Activated CD8-positive, alpha-beta memory T cell treated with anti-CD3 and anti-CD28 coated beads for 48 hours (primary cell): ENCODE data around the gene CCDC158.
"Not testable (repeated sequence)": the region's sequence is repeated elsewhere in the genome, so short reads cannot be mapped to it uniquely, and the experiment has no call there.

ENCODE experiments used
- DNase-seq, 3 experiments: peaks; one replicate each; pipeline ENCODE4 v3.0.0-alpha.2; 2020; ENCODE audit warnings: low read depth in 2 of 3, low spot score in 2 of 3

Gene CCDC158

DNA sequence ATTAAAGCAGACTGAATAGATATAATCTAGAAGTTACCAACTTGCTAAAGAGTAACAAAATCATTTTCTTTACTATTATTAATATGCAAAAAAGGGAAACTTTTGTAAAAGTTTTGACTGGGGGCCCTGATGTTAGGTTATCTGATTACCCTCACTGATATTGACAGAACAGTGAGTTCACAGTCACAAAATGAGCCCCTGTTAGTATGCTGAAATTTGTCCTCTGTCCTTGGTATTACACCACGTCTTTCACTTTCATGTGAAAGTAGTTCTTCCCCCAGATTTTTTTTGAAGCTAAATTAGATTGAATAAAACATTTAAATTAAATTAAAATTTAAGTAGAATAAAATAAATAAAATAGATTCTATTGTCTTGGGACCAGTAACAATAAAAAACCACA is 108.5 kb downstream of the CCDC158 start:
- no peak for DNase-seq

DNA sequence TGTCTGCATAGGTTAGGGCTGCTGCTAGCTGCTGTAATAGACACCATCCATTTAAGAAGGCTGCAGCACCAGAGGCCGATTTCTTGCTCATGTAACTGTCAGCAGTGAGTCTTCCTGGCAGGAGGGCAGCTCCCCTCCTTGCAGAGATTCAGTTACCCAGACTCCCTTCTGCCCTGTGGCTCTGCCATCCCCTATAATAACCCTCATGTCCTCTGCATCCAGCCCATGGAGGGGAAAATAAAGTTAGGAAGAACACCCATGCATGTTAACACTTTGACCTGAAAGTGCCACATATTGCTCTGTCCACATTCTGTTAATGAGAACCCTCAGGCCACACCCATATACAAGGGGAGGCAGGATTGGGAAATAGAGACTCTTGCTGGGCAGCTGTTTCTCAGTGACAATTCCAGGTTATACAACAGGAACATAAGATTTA is 109.0 kb downstream of the CCDC158 start:
- DNase-seq, result no peak

DNA sequence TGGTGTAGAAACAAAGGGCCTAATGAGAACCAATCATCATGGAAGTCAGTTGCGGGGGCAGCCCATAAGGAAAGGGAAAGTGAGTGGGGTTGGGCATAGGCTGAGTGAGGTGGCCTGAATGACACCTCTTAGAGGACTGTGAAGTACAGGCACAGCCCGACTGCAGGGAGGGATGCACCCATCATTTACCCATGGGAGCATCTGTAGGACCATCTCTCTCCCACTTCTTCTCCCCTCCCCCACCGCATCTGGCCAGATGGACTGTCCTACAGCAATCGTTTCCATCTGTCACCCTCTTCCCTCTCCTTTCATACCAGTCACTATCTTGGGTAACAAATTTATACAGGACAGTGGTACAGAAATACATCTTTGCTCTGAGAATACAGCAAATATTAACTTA is 110.3 kb downstream of the CCDC158 start:
- DNase-seq, result no peak

DNA sequence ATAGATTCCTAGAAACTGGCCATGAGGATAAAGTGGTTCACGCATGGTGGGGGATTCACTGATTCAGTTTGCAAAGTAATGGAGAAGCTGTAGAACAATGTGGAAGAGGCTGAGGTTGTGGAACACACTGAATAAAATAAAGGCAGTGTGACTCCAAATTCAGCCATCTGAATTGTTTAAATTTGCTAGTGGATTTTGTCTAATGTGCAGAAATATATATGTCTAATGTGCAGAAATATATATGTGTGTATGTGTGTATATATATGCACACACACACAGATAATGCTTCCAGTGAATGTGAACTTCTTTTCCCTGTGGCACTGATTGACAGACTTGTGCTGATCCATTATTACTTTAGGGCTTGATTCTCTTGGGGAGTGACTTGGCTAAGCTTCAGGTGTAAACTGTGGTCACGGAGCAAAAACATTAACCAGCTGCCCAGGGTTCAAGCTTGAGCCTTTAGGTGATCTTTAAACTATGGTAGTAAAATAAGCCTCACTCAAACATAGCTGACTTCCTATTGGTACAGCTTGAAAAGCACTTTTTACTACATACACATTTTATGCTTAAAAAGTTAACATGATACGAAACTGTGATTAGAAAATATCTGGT is 110.9 kb downstream of the CCDC158 start:
- no peak for DNase-seq

DNA sequence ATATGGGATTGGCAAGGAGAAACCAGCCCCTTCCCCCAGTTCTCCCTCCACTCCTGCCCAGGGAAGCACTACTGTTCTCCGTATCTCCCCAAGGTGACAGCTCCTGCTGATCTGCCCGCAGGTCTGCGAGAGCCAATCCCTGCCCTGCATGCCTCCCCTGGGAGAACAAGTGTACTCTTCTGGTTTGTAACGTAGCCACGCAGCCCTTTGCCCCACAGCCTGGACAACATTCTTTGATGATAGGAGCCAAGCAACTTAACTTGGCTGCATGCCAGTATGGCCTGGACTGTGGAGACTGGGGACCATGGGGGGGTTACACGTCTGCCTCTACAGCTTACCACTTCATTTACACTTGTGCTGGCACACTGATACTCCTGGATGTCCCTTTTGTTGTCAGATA is 112.4 kb downstream of the CCDC158 start:
- no peak for DNase-seq

DNA sequence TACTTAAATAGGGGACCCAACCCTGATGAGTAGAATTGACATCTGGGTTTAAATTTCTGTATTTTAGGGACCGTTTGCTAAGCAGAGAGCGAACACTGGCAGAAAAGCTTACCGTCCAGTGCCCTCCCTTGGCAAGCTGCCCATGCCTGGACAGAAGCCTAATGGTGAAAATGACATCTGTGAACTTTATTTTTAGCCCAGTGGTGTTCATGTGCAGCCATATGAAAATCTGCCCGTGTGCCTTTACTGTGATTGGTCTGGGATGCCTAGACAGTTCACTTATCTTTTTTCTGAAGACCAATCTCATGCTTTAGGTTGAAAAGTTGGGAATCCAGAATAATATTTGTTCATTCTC is 113.3 kb downstream of the CCDC158 start:
- no peak for DNase-seq

DNA sequence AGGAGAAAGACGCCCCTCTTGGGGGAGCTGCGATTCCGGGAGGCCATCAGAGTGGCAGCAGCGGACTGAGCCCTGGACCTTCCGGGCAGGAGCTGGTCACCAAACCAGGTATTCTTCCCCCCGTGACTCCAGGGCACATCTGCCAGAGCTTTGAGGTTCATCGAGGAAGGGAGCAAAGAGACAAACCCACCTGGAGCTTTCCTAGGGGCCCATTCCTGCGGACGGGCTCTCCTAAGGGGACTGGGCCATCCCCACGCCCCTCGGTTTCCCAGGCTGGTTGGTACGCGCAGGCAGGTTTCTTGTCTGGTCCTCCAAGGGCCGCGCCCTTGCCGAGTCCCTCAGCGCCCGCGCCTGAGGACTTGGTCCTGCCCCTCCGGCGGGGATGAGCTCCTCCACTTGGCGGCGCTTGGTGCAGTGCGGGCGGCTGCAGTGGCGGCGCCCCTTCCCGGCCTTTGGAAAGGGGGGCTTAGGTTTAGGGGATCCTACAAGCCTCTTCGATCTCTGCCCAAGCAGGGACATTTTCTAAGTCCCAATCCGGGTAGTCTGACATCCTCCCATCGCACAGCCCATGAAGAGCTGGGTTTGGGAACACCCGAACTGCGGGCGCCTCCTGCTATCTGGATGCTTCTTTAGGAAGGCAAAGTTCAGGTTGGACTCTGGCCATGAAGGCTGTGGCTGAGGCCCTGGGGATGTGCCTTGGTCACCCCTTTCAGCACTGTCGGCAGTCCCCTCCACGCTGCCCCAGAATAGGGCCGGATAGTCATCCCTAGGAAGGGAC is 113.9 kb downstream of the CCDC158 start:
- DNase-seq, result no peak

DNA sequence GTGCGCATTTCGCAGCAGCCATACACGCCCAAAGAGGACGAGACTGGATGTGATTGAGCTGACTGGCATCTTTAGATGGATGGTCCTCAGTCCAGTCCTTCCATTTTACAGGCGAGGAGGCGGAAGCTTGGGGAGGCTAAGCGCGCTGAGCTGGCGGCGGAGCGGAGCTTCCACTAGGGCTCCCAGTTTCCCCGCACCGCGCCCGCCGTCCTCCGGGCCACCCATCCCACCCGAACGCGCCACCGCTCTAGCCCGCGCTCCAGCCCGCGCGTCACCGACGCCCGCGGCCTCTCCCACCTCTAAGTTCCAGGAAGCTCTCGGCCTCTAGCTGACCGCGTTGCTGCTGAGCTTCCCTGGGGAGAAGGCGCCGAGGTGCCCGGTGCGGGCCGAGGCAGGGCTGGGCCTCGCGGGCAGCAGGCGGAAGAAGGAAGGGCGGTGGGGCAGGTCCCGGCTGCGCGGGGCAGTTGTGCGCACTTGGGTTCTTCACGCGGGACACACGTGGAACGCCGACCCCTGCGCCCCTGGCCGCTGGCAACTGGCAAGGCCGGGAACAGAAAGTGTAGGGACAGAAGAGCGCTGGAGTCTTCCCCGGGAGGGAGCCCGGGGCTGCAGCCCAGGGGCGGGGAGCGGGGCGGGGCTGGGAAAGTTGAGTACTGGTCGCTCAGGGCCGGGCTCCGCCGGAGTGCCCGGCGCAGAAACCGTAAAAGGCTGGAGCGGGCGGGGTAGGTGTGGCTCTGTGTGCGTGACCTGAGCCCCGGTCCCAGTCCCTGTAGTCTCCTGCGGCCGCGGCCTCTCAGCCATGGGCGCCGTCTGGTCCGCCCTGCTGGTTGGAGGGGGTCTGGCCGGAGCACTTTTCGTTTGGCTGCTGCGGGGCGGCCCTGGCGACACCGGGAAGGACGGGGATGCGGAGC is 114.7 kb downstream of the CCDC158 start, which contains the start of gene STBD1:
STBD1 (plus strand) TSS at position 763 of the 911 bp plus-strand sequence; CDS start at position 800, 37 bp downstream.
- DNase-seq, result peak in 2 of 3 experiments; percentile 5 to 7

DNA sequence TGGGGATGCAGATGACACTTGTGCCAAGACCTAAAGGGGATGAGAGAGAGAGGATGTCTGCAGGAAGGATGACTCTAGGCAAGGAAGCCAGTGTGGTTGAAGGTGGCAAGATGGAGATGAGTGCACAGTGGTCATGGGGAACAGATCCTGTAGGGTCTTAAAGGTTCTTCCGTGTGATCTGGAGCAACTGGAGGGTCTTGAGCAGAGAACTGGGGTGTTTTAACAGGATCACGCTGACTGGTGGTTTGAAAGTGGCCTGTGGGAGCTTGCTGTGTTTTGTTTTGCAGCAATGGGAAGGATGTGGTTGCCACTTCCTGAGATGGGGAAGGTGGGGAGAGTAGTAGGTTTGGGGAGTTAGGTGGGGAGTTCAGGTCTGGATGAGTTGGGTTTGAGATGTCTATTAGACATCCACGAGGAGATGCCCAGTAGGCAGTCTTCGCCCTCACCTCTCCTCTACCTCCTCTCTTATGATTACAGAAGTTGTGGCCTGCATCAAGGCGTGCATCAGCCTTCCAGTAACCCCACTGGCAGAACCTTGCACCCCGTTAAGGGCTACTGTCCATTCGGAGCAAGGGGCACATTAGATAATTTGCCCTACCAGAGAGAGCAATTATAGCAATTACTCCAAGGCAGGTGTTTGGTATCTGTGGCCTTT is 115.8 kb downstream of the CCDC158 start:
- no peak for DNase-seq

DNA sequence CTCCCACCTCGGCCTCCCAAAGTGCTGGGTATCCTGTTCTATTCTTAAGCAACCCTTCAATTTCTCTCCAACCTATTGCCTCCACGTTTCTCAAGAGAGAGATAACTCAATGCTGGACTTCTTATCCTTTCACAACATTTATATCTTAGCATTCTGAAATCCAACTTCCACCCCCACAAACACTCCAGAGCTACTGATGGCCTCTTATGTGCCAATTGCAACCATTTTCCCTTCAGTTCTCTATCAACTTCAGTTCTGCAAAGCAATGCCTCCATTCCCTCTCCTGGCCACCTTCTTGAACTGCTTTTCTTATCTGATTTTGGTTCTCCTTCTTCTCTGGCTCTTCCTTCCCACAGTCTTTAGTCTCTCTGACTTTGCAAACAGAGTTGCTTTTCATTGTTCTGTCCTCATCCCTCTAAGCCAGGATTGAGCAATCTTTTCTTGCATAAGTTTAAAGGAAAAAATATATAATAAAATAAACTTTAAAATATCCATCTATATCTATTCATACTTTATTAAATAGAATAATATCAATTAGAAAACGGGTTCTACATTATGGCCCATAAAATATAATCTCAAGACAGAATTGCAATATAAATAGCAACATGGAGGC is 118.0 kb downstream of the CCDC158 start:
- no peak for DNase-seq

DNA sequence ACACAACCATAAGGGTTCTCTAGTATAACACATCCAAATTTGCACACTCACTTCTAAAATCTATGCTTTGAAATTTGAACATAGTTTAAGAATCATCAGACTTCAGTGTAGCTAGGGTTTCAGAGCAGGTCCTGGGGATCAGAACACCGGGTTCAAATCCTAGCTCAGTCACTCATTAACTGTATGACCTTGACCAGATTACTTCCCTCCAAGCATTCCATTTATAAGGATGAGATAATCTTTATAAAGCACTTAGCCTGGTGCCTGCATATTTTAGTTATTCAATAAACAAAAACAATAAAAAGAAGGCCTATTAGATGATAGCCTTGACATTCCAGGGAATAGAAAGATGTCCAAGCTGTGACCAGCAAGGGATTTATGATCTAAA is 119.2 kb downstream of the CCDC158 start:
- DNase-seq, result no peak

DNA sequence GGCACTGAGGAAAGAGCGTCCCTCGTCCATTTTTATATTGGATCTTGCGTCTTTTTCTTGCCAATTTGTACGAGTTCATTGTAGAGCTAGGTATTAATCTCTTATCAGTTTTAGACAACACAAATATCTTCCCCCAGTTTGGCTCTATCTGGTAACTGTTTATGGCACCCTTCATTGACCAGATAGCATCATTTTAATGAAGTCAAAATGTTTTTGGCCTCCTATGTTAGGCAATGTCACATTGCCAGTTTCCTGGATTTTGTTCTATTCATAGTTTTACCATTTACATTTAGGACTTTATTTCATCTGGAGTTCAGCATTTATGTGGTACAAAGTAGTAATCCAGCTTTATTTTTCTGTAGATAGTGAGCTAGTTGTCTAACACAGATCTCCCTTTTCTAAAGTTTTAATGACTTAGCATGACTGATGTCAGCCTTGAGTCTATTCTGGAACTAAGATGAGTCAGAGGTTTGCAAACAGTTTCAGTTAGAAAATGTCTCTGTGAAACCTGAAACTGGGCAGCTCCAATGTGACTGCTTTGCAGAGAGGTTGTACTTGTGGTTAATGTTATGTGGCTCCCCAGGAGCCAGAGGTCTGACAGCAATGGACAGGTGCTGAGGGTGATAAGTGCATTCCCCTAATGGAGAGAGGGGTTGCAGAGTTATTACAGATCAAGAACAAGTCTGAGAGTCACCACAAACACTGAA is 119.7 kb downstream of the CCDC158 start:
- DNase-seq, result peak in 1 of 3 experiments; percentile 10

DNA sequence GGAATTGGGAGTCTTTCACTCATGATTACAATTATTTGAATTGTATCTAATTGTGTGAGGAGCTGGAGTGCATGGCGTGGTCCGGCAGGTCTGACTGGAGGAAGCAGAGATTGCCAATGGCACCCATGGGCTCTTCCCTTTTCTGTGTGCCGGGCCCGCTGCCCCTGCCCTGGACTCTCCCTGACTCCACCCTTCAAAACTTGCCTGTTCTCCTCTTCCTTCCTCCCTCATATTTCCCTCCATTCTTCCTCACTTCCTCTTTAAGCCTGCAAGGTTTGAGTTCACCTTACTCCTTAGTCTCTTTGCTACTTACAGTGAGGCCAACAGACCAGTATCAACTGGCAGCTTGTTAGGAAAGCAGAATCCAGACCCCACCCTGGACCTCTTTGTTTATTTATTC is 120.9 kb downstream of the CCDC158 start:
- no peak for DNase-seq

DNA sequence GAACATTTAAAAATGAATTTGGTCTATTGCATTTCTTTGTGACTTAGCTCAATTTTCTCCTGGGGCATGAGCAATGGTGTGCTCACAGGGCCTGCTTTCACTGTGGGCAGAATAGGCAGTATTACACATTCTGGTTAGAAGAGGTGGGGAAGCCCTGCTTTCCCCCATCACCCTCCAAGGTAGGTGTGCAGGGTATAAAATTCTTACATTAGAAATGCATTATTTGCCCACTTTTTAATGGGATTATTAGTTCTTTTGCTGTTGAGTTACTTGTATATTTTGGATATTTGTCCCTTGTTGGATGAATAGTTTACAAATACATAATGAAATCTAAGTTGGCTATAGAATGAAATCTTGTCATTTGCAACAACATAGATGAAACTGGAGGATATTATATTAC is 122.7 kb downstream of the CCDC158 start:
- no peak for DNase-seq

DNA sequence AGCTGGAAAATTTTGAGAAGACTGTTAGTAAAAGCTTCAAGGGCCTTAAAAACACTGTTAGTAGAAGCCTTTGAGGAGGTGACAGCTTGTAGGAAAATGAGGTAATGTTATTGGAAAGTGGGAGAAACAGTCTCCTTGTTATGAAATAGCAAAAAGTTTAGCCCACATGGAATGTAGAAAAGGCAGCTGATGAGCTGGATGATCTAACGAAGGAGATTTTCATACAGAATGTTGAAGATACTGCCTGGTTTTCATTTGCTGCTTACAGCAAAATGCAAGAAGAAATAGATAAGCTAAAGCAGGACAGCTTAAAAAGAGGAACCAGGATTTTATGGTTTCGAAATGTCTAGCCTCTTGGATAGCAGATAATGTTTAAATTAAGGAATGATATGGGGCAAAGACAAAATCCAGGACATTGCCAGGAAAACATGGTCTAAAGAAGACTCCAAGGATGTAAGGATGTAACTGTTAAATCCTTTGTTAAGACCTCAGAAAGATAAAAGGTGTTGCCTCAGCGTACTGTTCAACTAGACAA is 124.6 kb downstream of the CCDC158 start:
- no peak for DNase-seq

DNA sequence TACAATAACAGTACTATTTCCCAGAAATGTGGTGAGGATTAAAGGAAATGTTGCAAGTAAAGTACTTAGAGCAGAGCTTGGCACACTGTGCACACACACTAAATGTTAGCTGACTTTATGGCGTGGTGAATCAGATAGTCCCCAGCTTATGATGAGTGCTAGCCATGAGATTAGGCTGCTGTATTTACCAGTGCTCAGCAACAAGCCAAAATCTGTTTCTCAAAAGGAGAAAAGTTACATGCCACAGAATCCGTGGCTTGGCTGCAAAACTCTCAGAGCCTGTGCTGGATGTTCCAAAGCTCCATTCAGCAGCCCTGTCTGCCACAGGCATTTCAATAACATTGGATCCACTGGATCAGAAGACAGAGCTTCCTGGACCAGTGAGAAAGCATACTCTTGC is 127.2 kb downstream of the CCDC158 start:
- no peak for DNase-seq

DNA sequence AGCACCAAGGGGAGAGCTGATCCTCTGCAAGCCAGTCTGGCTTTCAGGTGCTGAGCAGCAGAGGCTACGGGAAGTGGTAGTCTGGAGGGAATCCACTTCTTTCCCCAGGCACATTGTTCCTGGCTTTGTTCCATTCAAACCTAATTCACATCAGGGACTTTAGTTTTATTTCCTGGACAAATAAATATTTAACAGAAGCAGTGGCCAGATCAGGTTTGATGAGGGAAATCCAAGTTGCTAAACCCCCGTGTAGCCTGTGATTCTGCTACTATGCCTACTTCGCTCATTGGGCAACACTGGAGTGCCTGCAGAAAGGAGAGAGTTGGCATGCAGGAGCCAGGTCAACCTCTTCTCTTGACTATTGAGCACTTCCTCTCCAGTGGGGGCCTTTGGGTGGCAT is 128.2 kb downstream of the CCDC158 start:
- no peak for DNase-seq

DNA sequence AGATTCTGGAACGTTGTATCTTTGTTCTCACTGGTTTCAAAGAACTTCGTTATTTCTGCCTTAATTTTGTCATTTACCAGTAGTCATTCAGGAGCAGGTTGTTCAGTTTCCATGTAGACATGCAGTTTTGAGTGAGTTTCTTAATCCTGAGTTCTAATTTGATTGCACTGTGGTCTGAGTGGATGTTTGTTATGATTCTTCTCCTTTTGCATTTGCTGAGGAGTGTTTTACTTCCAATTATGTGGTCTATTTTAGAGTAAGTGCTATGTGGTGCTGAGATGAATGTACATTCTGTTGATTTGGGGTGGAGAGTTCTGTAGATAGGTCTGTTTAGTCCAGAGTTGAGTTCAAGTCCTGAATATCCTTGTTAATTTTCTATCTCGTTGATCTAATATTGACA is 133.1 kb downstream of the CCDC158 start:
- not testable (repeated sequence) for DNase-seq

DNA sequence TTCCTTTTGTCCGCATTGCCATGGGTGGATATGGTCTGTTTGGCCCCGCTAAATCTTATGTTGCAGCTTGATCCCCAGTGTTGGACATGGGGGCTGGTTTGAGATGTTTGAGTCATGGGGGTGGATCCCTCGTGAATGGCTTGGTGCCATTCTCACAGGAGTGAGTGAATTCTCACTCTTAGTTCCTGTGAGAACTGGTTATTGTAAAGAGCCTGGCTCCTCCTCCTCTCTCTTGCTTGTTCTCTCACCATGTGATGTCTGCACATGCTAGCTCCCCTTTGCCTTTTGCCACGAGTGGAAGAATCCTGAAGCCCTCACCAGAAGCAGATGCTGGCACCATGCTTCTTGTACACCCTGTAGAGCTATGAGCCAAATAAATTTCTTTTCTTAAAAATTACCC is 137.0 kb downstream of the CCDC158 start:
- no peak for DNase-seq
